Measurements from ENCODE around the gene SPATA4. TPM values are rescaled to one million over a fixed set of nuclear protein-coding genes. Genes with fewer than 3 reads are reported as not detected.

Gene SPATA4
- total and polyA plus RNA-seq, 2 of the 4 experiments (the other 2 are of a cell fraction), result under 0.01 to 0.09 TPM

DNA sequence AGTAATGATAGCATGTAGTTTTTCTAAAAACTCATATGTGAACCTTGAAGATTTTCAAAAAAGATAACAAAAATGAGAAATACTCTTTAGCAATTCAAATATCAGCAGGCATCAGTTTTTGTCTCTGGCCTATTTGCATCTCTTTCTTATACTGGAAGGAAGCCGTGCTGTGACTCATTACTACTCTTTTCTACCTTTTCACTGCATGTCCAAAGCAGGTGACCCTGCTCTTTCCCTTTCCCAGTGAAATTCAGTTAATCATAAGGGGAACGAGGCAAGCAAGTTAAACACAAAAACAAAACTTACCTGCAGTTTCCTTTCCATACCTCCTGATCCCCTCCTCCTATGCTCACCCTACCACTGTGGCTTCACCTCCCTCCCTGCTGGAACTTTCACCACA lies 9.3 kb downstream of the SPATA4 start:
- Histone ChIP-seq H4K5ac (ENCODE audit: low read depth, low read length) (peak overlapping the region; percentile 88), H2BK120ac (ENCODE audit: low read depth, low read length) (peak overlapping the region; percentile 83), H3K4me1 (ENCODE audit: control insufficient read depth, insufficient read depth, low read length) (peaks cover 15% of the 10 kb centered on the region), H4K20me1 (ENCODE audit: insufficient read depth, low read length) (no peaks in the 10 kb centered on the region), H2BK15ac (ENCODE audit: low read depth, low read length) (peak overlapping the region; percentile 74; the same call in 1 of the 3 replicates), H3K27me3 (ENCODE audit: control insufficient read depth, insufficient read depth, low read length) (no peaks in the 10 kb centered on the region), H4K91ac (ENCODE audit: insufficient read depth, low read depth, low read length) (no peak overlapping the region), H2AK5ac (ENCODE audit: low read depth, low read length) (peak overlapping the region; percentile 90), H3K14ac (replicated peaks; ENCODE audit: low read depth, low read length) (no peak overlapping the region), H3K9me1 (ENCODE audit: insufficient read depth, low read length) (0 out of 2 replicates have a peak, but pooled peaks cover 5% of the 10 kb centered on the region), H3K36me3 (ENCODE audit: control insufficient read depth, insufficient read depth, low read length) (no peaks in the 10 kb centered on the region), H4K8ac (ENCODE audit: low read depth in 2 of 2, low read length in 2 of 2) (peak overlapping the region in 1 of 2 experiments; percentile 52; a peak in 1 of 4 replicates), H3K9me3 (ENCODE audit: control insufficient read depth, insufficient read depth, low read length) (no peaks in the 10 kb centered on the region), H3K9ac (ENCODE audit: low read depth, low read length) (no peak overlapping the region), H2AK9ac (replicated peaks; ENCODE audit: low read depth, low read length, poor library complexity) (no peak overlapping the region), H3K56ac (ENCODE audit: extremely low read depth, insufficient read depth, low read length) (no peak overlapping the region), H2AFZ (replicated peaks; ENCODE audit: low read length, poor library complexity) (no peak overlapping the region), H3K4me2 (ENCODE audit: low read depth, low read length) (no peak overlapping the region; the same call in 1 of the 2 replicates), H2BK20ac (ENCODE audit: low read depth, low read length) (peak overlapping the region; percentile 48), H3K79me1 (ENCODE audit: low read depth in 1 of 2, low read length in 2 of 2) (no peaks in the 10 kb centered on the region), H3K27ac (ENCODE audit: insufficient read depth, low read length) (no peak overlapping the region), H3K18ac (ENCODE audit: low read depth, low read length) (peak overlapping the region; percentile 85), H3K23ac (ENCODE audit: low read depth, low read length) (no peak overlapping the region), H3K4me3 (ENCODE audit: insufficient read depth, low read depth, low read length) (no peak overlapping the region), H3K4ac (ENCODE audit: low read depth, low read length) (peak overlapping the region; percentile 50; the same call in 1 of the 2 replicates), H2BK5ac (ENCODE audit: low read depth, low read length, poor library complexity, severe bottlenecking) (peak overlapping the region; percentile 37)
- dilution Hi-C loops (cut with HindIII; ENCODE audit: low sequenced_read_pairs, unreplicated experiment), result no loop called here
- ATAC-seq (ENCODE audit: low read depth) (no peak), DNase-seq (no peak)
- TF ChIP-seq MAFK (IDR thresholded peaks at IDR 0.05; ENCODE audit: low read depth, low read length) (no peak), CHD1 (IDR thresholded peaks at IDR 0.05; ENCODE audit: low read depth, low read length) (no peak), FOS (IDR thresholded peaks at IDR 0.05; ENCODE audit: low read depth, low read length) (no peak), POLR2A (IDR thresholded peaks at IDR 0.05; ENCODE audit: low read depth, low read length) (no peak), RFX5 (IDR thresholded peaks at IDR 0.05; ENCODE audit: low read depth, low read length) (no peak), RCOR1 (IDR thresholded peaks at IDR 0.05; ENCODE audit: insufficient replicate concordance, low read length) (no peak)
- TF ChIP-seq, protein P1, sequence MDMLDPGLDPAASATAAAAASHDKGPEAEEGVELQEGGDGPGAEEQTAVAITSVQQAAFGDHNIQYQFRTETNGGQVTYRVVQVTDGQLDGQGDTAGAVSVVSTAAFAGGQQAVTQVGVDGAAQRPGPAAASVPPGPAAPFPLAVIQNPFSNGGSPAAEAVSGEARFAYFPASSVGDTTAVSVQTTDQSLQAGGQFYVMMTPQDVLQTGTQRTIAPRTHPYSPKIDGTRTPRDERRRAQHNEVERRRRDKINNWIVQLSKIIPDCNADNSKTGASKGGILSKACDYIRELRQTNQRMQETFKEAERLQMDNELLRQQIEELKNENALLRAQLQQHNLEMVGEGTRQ (IDR thresholded peaks at IDR 0.05; ENCODE audit: low read depth, low read length), result no peak
- in situ Hi-C loops (cut with MboI; ENCODE audit: low sequenced_read_pairs), result no loop called here
- ChIA-PET CTCF (no interaction called here), POLR2A (ENCODE audit: unreplicated experiment) (no interaction called here)
- WGBS, 2 experiments (ENCODE audit: extremely low coverage in 2 of 2, insufficient read length in 1 of 2), result 100% methylated on average over 1 of the region's 2 CpGs; no CpG with 5 or more reads in 1 of the 2 experiments
- BruUV-seq (replicated peaks), result no TSS peak
- intact Hi-C loops (cut with micrococcal nuclease), result loop anchor here (5.0 kb wide), 1 partner anchor 34 kb away; no protein-coding TSS in a partner anchor
